Vagina (tissue), 2 donors: ENCODE results near the gene NUDT15.

Experiments used
- POLR2A ChIP-seq, 2 donors: fragments of 450-650 bp; IDR thresholded peaks; one replicate each; pipeline ENCODE4 v1.6.1; 2017; ENCODE audit warnings: antibody characterized with exemption in 2 of 2, mild to moderate bottlenecking in 2 of 2, moderate library complexity in 2 of 2
- POLR2AphosphoS5 ChIP-seq, 2 donors: sonication (generic); formaldehyde crosslinking; IDR thresholded peaks; one replicate each; pipeline ENCODE4 v1.9.0; 2017; ENCODE audit warnings: antibody characterized with exemption in 2 of 2, mild to moderate bottlenecking in 2 of 2, low read depth in 1 of 2; ENCODE audit not compliant: insufficient read depth in 1 of 2
- TF ChIP-seq, protein P1 (sequence below), 3 experiments: fragments of 450-650 bp in 2 of 3; fragments of 200-600 bp in 1 of 3; sonication (generic) in 1 of 3; IDR thresholded peaks; one replicate each; pipeline ENCODE4 v1.5.1; 2017 to 2019; ENCODE audit warnings: antibody characterized with exemption in 3 of 3, mild to moderate bottlenecking in 2 of 3, moderate library complexity in 2 of 3

DNA sequence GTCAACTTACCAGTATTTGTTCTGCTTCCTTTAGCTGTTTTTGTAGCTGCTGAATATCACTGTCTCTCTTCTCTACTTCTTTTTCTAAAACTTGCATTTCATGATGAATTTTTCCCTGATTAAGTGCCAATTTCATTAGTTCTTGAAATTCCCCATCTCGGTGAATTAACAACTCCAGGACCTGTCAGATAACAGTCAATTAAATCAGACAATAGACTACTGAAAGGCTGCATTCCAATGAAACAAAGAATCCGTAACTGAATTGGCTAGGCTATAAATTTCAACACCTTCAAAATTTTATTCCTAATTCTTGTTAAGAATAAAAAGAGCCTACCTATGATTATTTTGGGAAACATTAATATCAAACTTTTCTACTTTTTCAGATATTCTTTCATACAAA lies 48.7 kb downstream of the NUDT15 start:
- TF ChIP-seq, protein P1, sequence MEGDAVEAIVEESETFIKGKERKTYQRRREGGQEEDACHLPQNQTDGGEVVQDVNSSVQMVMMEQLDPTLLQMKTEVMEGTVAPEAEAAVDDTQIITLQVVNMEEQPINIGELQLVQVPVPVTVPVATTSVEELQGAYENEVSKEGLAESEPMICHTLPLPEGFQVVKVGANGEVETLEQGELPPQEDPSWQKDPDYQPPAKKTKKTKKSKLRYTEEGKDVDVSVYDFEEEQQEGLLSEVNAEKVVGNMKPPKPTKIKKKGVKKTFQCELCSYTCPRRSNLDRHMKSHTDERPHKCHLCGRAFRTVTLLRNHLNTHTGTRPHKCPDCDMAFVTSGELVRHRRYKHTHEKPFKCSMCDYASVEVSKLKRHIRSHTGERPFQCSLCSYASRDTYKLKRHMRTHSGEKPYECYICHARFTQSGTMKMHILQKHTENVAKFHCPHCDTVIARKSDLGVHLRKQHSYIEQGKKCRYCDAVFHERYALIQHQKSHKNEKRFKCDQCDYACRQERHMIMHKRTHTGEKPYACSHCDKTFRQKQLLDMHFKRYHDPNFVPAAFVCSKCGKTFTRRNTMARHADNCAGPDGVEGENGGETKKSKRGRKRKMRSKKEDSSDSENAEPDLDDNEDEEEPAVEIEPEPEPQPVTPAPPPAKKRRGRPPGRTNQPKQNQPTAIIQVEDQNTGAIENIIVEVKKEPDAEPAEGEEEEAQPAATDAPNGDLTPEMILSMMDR (IDR thresholded peaks at IDR 0.05) = no peak
- TF ChIP-seq POLR2A (IDR thresholded peaks at IDR 0.05) = no peak
- no peak for TF ChIP-seq POLR2AphosphoS5 (IDR thresholded peaks at IDR 0.05; ENCODE audit: insufficient read depth in 1 of 2, low read depth in 1 of 2)
